Measurements from ENCODE around the gene ZIC4.

ZIC4 gene

DNA sequence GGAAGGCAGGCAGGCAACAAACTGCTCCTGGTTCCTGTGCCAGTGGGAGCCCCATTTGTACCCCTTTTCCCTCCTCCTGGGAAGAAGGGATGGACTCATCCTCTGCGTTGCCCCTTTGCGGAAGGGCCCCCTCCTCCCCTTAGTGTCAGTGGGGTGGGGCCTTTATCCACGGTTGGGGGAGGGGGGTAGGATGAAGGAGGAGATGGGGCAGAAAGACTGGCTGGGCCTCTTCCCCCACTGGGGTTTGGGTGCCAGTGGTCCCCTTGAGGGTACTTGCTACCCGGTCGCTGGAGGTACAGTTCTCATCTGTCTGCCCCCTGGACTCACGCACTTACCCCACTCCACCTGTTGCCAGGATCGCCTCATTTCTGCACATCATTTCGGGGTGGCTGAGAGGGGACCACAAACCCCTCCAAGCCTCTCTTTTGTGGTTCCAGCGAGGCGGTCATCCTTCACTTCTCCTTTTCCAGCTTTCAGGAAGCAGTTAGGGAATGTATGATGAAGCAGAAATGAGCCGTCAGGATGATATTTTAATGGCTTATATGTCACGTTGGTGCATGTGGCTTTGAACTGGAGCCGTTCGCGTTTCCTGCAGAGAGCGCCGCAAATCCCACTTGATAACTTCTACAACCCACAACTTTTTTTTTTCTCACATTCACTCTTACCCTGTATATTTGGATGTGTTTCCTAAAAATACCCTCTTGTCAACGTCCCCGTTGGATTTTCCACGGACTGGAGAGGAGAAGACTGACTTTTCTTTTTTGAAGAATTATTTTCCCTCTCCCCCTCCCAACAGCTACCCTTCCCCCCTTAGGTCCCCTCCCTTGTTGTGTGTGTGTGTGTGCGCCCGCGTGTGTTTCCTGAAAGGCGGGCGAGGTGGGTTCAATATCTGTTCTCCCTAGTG lies at the start of gene ZIC4:
Gene ZIC4 (minus strand): TSS at position 516 of the 904 bp plus-strand sequence. CDS start 3,746 bp downstream, outside the sequence.
- no peak for DNase-seq (ENCODE audit: extremely low read depth in 1 of 2, low read depth in 1 of 2)

DNA sequence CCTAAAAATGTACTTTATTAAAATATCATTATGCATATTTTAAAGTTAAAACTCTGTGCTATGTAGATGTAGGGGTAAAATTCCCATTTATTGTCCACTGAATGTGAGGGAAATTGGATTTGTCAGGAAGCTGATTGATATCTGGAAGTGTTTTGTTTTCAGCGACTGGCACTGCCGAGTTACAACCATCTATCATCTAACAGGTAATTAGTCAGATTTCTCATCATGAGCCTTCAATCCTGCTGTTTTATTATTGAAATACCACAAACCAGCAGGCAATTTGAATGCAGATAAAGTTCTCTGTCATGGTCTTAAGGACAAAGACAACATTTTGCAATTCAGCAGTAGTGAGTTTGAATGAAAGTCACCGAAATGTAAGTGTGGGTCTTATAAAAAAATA lies 43.3 kb upstream of the ZIC4 start:
- DNase-seq (ENCODE audit: extremely low read depth in 1 of 2, low read depth in 1 of 2): no peak

DNA sequence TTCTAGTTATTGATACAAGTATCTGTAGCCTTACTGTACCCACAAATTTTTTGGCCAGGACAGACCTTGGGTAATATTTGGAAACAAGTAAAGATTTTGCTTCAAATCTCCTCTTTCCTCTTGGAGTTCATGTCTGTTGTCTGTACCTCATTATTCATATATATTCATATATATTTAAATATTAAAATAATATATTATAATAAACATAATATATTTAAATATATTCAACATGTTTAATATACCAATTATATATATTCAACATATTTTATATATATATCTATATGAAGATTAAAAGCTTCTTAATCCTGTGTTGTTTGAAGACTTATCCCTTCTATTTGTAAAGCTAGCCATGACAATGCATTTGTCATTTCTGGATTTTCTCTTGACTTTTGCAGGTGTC lies 40.9 kb upstream of the ZIC4 start:
- DNase-seq (ENCODE audit: extremely low read depth in 1 of 2, low read depth in 1 of 2): no peak

DNA sequence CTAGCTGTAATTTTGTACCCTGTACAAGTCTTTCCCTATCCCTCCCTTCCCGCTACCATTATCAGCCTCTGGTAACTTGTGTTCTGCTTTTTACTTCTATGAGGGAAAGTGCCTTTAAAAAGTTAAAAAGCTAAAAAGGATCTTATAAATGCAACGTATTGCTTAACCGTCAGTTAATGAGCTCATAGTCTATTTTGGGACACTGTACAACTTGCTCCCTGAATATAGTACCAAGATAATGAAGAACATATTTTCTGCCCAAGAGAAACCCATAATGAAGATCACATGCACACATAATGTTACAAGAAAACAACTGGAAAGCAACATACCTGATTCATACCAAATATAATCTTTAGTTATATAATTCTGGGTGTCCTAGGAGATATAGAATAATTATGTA lies 25.4 kb upstream of the ZIC4 start:
- DNase-seq (ENCODE audit: extremely low read depth in 1 of 2, low read depth in 1 of 2): no peak

DNA sequence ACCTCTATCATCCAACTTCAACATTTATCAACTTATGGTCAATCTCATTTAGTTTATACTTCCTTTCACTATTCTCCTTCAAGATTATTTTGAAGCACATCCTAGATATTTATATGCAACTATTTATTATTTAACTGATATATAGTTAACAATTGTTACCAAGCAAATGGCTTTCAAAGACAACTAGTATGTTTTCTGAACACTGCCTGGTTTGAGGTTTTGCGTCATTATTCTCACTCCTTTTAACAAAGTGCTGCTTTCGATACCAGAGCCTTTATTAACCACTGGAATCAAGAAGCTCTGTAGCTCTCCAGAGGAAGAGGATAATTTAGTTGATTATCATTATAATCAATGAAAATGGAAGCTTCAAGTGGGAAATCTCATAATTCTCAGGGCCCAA lies 22.4 kb upstream of the ZIC4 start:
- DNase-seq (ENCODE audit: extremely low read depth in 1 of 2, low read depth in 1 of 2): no peak

DNA sequence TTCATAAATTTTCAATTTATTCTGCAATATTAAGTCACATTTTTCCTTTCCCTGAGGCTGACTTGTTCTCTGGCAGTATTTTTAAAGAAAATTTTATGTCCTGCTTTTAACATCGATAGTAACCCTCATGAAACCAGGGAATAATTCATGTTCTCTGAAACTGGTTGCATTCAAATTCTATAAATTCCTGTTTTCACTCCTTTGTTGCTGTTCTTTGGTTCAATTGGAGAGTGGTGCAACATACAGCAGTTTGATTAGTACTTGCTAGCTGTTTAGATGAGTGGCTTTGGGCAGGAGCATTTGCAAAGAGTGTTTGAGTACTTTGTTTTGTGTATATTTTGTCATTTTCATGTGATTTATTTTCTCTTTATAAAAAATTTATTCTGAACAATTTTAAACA lies 22.0 kb upstream of the ZIC4 start:
- DNase-seq (ENCODE audit: extremely low read depth in 1 of 2, low read depth in 1 of 2): no peak

DNA sequence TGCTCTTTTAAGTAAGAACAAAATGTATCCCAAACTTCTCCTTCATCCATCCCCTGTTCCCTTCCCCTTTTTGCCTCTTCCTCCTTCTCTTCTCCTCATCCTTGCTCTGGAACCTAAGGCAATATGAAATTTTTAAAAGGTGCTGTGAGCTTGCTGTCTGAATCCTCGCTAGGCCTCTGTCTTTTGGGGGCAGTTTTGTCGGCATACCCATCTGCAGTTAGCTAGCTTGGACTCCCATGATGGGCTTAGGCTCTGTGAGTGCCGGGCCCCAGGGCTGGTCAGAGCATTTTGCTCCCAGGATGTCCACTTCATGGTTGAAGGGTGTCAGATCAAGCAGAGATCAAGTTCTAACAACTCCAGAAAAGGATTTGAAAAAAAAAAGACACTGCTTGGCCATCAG lies 21.4 kb upstream of the ZIC4 start:
- DNase-seq (ENCODE audit: extremely low read depth in 1 of 2, low read depth in 1 of 2): no peak

DNA sequence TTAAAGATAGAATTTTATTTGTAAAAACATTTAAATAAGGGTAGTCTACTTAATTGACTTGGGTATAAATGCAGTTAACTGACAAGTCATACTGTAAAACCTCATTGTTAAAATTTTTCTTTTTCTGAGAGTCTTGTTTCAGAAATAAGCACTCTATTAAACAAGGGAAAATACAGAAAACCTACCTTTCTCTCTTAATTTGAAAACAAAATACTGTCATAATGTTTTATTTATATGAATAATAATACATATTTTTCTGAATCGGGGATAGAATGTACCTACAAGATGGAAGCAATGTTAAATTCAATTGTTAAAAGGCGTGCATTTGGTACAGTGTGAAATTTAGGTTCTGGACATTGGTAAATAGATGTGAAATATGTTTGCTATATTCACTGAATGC lies 20.6 kb upstream of the ZIC4 start:
- no peak for DNase-seq (ENCODE audit: extremely low read depth in 1 of 2, low read depth in 1 of 2)

DNA sequence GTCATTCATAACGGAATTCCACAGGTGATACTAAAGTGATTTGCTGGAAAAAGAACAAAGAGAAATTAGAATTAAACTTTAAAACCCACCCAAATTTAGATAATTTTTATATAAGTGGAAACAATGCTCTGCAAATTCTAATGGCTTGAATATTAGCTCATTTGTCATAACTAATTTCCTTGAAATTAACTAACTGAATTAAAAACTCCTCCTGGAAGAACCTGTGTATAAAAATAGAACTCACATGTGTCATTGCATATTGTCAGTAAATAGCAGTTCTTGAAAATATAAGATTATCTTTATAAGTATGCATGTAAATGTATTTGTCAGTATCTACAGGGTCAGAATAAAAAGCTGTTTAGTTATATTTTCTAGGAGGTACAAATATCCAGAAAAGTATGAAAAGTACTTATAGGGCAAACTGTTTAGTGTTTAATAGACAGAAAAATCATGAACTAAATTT lies 19.1 kb upstream of the ZIC4 start:
- DNase-seq (ENCODE audit: extremely low read depth in 1 of 2, low read depth in 1 of 2): no peak

DNA sequence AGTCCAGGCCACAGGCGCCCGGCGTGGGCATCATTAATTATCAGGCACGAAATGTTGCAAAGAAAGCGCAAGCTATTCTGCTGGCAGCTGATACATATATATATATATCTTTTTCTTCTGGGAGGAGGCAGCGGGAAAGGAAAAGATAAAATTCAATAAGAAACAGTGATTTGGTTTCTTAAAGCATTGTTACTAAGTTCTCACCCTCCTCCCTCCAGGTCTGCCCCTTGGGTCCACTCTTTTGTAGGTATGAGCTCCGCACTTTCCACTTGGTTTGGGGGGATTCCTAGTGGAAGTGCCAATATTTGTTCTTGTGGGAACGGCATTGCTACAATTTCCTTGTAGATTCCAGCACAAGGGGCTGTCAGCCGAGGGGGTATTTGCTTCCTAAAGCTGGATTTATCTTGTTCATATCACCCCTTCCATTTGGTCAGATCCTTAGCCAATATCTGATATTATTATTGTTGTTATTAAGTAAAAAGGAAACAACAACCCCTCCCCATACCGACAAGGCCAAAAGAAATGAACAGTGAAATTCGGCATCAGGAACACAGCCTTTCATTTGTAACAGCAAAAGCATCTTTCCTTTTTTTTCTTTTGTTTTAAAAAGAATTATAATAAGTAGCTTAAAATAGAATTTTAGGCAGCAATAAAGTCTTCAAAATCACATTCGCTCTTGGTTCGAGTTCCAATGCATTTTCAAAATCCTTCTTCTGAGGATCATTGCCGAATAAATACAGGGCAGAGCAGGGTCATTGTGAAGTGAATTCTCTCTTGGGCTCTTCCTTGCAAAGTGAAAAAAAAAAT lies 18.4 kb upstream of the ZIC4 start:
- no peak for DNase-seq (ENCODE audit: extremely low read depth in 1 of 2, low read depth in 1 of 2)

DNA sequence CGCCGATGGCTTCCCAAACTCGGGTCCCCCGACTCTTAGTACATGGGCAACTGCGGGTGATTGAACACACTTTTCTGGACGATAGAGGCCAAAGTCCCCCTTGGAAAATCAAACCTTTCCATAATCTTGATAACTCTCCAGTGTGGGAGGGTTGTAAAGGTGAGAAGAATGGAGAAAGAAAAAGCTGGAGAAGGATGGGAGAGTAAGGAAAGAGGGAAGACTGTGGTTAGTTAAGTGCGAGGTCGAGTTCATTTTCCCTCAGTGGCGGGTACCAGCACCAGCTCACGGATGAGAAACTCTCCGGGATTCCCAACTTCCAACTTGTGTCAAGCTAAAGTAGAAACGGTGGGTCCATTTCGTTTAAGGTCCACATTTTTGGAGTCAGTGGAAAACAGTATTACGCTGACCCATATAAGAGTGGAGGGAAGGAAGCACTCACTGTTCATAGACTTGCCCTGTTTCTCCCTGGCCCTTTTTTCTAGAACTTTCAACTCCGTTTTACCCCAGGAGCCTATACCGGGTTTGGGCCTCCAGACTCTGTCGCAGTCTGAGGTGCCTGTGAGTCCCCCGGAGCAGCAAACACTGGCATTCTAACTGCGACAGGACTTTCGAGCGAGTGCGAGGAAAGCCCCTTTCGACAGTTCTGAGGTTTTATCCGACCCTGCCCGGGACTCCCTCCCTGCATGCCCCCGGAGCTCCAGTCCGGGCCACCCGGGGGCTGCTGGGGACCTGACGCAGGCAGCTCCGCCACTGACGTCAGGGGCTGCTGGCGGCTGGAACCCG lies 17.6 kb upstream of the ZIC4 start:
- no peak for DNase-seq (ENCODE audit: extremely low read depth in 1 of 2, low read depth in 1 of 2)

DNA sequence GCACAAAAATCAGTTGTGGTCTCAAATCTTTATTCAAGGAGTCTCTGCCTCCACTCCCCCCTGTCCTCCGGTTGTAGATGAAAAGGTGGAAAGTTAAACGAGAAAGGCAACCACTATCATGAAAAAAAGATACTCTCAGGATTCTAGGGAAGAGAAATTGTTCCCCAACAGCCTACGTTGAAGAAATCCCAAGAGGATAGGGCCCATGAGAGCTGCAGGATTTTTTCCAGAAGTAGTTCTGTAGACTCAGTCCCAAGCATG lies 17.1 kb upstream of the ZIC4 start:
- DNase-seq (ENCODE audit: extremely low read depth in 1 of 2, low read depth in 1 of 2): no peak

DNA sequence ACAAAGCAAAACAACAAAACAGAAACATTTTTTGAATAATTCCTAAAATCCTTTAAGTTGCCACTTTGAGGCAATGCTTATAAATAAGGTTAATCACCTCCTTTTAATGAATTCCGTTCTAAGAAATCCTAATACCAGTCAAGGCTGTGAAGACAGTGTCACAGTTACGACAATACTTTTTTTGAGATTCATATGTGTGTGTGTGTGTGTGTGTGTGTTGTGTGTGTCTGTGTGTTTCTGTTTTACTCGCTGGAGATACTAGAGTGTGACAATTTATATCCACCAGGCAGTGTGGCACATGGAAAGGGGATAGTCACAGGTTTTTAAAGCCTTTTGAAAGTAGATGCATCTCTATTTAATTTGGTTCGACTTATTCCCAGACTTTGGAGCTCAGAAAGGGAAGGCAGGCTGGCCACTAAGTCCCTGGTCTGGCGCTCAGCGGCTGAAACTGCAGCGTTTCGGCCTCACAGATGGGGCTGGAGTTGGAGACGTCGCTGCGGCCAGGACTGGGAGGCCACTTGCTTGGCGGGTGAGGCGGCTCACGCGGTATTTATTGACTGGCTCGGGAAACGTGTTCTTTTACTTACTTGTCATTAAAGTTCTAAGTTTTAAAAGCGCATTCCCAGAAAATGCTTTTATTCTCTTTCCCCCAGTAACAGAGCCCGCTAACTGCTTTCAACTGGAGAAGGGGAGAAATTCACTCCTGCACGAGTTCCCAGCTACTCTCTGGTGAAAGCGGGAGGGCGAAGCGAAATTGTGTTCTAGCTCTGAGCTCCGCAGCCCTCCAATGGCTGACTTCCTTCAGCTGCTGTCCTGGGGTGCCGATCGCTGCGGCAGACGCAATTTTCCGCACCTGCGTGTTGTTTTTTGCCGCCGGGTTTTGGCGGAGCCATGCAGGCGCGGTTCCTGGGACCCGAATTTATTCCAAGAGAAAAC lies 16.5 kb upstream of the ZIC4 start:
- DNase-seq (ENCODE audit: extremely low read depth in 1 of 2, low read depth in 1 of 2): no peak

DNA sequence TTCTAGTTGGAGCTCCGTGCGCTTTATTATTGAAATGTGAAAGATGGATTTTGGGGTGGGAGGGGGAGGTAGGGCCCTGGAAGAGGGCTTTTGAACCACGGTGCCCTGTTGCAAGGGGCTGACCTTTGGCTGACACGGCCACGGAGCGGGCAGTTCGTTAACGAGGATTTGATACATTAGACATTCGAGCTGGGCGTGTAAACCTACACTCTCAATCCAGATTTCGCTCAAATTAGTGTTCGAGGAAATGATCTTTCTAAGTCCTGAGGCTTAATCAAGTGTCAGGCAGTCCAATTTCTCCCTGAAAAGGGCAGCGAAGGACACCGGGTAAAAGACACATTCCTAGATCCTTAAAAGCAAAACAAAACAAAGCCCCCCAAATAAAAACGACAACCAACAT lies 15.9 kb upstream of the ZIC4 start:
- DNase-seq (ENCODE audit: extremely low read depth in 1 of 2, low read depth in 1 of 2): no peak

DNA sequence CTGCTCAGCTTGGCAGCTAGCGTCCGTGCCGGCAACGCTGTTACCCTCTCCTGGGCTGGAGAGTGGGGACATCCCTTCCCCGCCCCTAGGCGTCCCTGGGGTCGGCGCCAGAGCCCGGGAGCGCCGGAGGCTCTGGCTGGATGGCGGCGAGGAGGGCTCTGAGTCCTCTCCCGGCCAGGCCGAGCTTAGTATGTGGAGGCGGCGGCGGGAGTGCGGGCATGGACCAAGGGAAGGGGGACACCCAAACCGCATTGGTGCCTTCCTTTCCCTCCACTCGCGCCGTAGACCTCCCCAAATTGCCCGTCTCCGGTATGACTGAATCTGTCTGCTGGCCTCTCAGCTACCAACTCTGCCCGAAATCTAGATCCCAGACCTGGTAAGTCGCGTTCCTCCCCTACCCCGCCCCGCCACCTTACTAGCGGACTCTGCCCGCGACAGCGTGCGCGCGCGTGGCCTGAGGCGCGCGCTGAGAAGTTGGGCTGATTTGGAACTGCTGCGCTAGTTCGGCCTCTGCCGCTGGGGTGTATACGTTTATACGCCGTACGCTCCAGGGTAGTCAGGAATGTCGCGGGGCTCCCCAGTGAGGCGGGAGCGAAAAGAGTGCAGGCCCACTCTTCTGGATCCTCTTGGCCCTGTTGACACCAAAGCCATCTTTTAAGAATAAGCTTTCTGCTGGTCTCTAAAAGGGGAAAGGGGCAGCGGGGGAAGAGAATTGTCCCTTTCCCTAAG lies 15.0 kb upstream of the ZIC4 start:
- DNase-seq (ENCODE audit: extremely low read depth in 1 of 2, low read depth in 1 of 2): no peak

DNA sequence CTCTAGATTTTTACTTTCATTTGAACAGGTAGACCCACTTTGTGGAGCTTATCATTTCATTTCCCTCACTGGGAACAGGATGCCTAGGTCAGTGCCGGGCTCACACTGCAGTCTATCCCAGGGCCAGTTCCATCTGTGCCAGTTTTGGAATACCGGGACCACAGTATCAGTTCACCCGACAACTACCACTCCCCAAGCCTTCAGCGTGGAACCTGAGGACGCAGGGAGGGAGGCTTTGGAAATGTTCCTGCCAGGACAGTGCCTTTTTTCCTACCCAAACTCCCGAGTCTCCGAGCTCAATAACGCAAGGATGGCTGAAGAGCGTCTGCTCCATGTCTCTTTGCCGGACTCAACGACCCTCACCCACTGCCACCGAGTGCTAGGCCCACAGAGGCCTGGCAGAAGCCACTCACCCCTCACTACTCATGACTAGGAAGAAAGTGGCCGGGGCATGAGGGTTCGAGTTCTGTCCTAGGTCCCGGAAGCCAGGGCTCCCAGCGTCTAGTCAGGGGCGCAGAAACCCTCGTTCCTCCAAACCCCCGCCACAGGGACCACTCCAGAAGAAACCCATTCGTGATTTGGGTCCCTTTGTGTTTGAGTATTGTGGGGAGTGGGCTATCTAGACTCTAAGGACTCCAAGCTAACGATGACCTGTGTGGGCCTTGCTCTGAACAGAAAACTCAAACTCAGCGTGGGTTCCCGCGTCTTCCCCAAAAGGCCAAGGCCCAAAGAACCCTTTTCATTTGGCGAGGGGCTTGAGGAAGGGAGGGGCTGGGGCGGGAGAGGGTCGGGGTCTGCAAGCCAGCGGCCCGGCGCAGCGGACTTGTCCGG lies 14.2 kb upstream of the ZIC4 start:
- DNase-seq (ENCODE audit: extremely low read depth in 1 of 2, low read depth in 1 of 2): no peak

DNA sequence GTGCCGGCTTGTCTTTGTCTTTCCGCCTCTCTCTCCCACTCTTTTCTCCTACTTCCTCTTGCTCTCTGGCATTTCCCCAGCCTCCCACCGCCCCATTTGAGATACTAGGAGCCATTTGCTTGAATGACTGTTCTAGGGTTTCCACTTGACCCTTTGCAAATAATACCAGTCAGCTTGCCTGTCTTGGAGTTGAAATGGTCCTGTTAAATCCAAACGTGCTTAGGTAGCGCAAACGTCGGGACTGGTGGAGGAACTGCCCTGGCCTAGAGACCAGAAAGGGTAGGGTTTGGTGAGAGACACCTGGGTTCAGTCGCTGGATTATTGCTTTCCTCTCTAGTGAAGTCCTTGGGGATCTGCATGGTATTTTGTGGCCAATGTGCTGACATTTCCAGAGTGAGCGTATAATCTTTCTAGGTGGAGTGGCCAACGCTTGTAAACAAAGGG lies 13.5 kb upstream of the ZIC4 start:
- no peak for DNase-seq (ENCODE audit: extremely low read depth in 1 of 2, low read depth in 1 of 2)

DNA sequence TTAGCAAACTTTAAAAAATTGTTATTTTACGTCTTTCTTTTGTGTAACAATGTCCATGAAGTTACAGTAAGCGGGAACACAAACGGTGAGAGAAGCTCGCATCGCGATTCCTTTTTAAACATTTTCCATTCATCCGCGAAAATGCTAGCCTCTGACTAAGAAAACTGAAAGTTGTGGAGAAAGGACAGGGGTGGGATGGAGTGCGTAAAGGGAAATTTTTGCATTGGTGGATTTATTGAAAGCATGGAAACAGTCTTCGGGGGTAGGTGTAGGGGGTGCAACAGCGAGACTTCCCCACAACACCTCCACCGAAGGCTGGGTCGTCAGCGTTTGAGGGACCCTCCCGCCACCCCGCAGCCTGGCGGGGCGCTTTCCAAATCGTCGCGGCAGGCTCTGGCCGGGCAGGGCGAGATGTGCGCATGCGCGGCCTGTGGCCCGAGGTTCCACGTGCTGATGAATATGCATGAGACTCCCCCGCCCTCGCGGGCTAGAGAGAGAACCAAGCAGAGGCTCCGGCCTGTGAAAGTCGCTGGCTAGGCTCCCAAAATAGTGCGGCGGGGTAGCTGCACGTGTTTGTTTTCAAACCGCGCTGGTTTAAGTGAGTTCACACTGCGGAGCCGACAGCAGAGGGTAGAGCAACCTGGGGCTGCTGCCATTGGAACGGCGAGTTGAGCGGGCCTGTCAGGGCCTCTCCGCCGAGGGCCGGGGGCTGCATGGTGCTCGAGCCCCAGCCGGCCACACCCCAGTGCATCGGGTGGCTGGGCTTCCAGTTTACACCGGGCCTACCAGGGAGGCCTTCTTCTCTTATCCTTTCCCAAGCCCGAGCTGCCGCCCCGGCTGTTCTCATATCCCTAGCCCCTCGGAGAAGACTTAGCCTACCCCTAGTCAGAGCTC lies 12.7 kb upstream of the ZIC4 start:
- no peak for DNase-seq (ENCODE audit: extremely low read depth in 1 of 2, low read depth in 1 of 2)

Measured in activated CD8-positive, alpha-beta memory T cell treated with anti-CD3 and anti-CD28 coated beads for 1 hour (primary cell).